Fibroblast of lung (primary cell): ENCODE measurements around the gene TBC1D5. TPM values are rescaled to one million over a fixed set of nuclear protein-coding genes. Genes with fewer than 3 reads are reported as not detected.
"Not testable (repeated sequence)": the region's sequence is repeated elsewhere in the genome, so short reads cannot be mapped to it uniquely, and the experiment has no call there.

Experiments used
- DNase-seq, 2 donors: peaks; one replicate each; pipeline versions ENCODE4 v3.0.0 to v3.0.0-alpha.2; 2010; ENCODE audit warnings: low read depth in 2 of 2
- H2AFZ ChIP-seq: 2 replicates; pipeline ENCODE4 v1.5.1; 2012; ENCODE audit warnings: low read length, control low read depth, inconsistent platforms
- H3K27ac ChIP-seq: 2 replicates; pipeline ENCODE4 v1.5.1; 2011; ENCODE audit warnings: low read length, control low read depth; ENCODE audit not compliant: insufficient read depth
- H3K27me3 ChIP-seq: 2 replicates; pipeline ENCODE4 v1.5.1; 2011; ENCODE audit warnings: mild to moderate bottlenecking, low read length; ENCODE audit not compliant: control insufficient read depth, insufficient read depth
- H3K36me3 ChIP-seq: 2 replicates; pipeline ENCODE4 v1.5.1; 2011; ENCODE audit warnings: low read length; ENCODE audit not compliant: control insufficient read depth, insufficient read depth
- H3K4me1 ChIP-seq: 2 replicates; pipeline ENCODE4 v1.5.1; 2011; ENCODE audit warnings: low read length; ENCODE audit not compliant: control insufficient read depth, insufficient read depth; ENCODE audit errors: extremely low read depth
- H3K4me2 ChIP-seq: 2 replicates; pipeline ENCODE4 v1.5.1; 2011; ENCODE audit warnings: low read length, control low read depth; ENCODE audit not compliant: insufficient read depth; ENCODE audit errors: extremely low read depth
- H3K4me3 ChIP-seq, 4 experiments: fragments of 200-600 bp in 1 of 4; sonication (generic) in 1 of 4; replicated peaks in 1 of 4; 2 replicates each; pipeline ENCODE4 v1.5.1; 2011 to 2016; ENCODE audit warnings: low read length in 4 of 4, low read depth in 3 of 4, mild to moderate bottlenecking in 3 of 4, control low read depth in 2 of 4, inconsistent platforms in 1 of 4, mixed read lengths in 1 of 4; ENCODE audit not compliant: insufficient read depth in 1 of 4; ENCODE audit errors: control extremely low read depth in 1 of 4
- H3K79me2 ChIP-seq: 2 replicates; pipeline ENCODE4 v1.5.1; 2012; ENCODE audit warnings: mild to moderate bottlenecking, low read length, inconsistent platforms; ENCODE audit not compliant: control insufficient read depth, insufficient read depth
- H3K9ac ChIP-seq: 2 replicates; pipeline ENCODE4 v1.5.1; 2011; ENCODE audit warnings: mild to moderate bottlenecking, low read length, control low read depth; ENCODE audit not compliant: insufficient read depth
- H3K9me3 ChIP-seq: 2 replicates; pipeline ENCODE4 v1.5.1; 2012; ENCODE audit warnings: low read depth, low read length; ENCODE audit not compliant: control insufficient read depth, insufficient read depth
- H4K20me1 ChIP-seq: 2 replicates; pipeline ENCODE4 v1.5.1; 2011; ENCODE audit warnings: low read length; ENCODE audit not compliant: control insufficient read depth, insufficient read depth; ENCODE audit errors: extremely low read depth
- EZH2 ChIP-seq: IDR thresholded peaks from 2 replicates; pipeline ENCODE4 v1.5.1; 2012; ENCODE audit warnings: low read length, control low read depth, mild to moderate bottlenecking; ENCODE audit errors: missing control alignments
- polyA plus RNA-seq, 2 donors: library from polyadenylated mRNA; depleted of rRNA in 1 of 2; stranded (reverse) in 1 of 2; unstranded in 1 of 2; fragments of >200 nt; gene quantifications; 2 replicates each; pipeline ENCODE4 v1.2.1, GENCODE V29; 2011 to 2012; ENCODE audit warnings: missing spikeins in 1 of 2
- total RNA-seq: library from RNA; depleted of rRNA; stranded (reverse); fragments of >200 nt; gene quantifications from 2 replicates; pipeline ENCODE4 v1.2.1, GENCODE V29; 2014
- TF ChIP-seq, protein P1 (sequence below), 2 donors: IDR thresholded peaks in 1 of 2; conservative IDR thresholded peaks in 1 of 2; 1 replicate in 1 of 2; 2 replicates in 1 of 2; pipeline ENCODE4 v1.5.1; 2011 to 2012; ENCODE audit warnings: low read length in 2 of 2, control low read depth in 1 of 2, inconsistent platforms in 1 of 2, low read depth in 1 of 2, mild to moderate bottlenecking in 1 of 2

The TBC1D5 gene
- total and polyA plus RNA-seq, 2 donors (not counting 1 experiment from before 2014, with no cell fraction given): 43.6 to 129 TPM

GRCh38 chr3:17693670-17693999 is 48.8 kb downstream of the TBC1D5 start:
- not testable (repeated sequence) for H3K4me3 ChIP-seq, DNase-seq, H3K79me2 ChIP-seq, H4K20me1 ChIP-seq, H3K27ac ChIP-seq, H3K9me3 ChIP-seq, H3K27me3 ChIP-seq, H2AFZ ChIP-seq, H3K36me3 ChIP-seq, H3K4me2 ChIP-seq, H3K9ac ChIP-seq, H3K4me1 ChIP-seq

GRCh38 chr3:17692846-17693669 is 49.4 kb downstream of the TBC1D5 start:
- H3K79me2 ChIP-seq, H3K9ac ChIP-seq, H3K27me3 ChIP-seq, H3K4me2 ChIP-seq, H2AFZ ChIP-seq, H3K4me3 ChIP-seq, H4K20me1 ChIP-seq, H3K27ac ChIP-seq, DNase-seq, H3K36me3 ChIP-seq, H3K9me3 ChIP-seq, H3K4me1 ChIP-seq: not testable (repeated sequence)

GRCh38 chr3:17687566-17687965 is 54.9 kb downstream of the TBC1D5 start:
- Histone ChIP-seq H3K79me2 (no peaks in the 10 kb centered on the region), H4K20me1 (no peaks in the 10 kb centered on the region), H3K36me3 (no peaks in the 10 kb centered on the region), H3K9me3 (no peaks in the 10 kb centered on the region), H3K27me3 (no peaks in the 10 kb centered on the region), H3K27ac (no peak overlapping the region), H3K4me1 (no peaks in the 10 kb centered on the region), H3K4me2 (no peak overlapping the region), H3K4me3 (no peak overlapping the region), H3K9ac (no peak overlapping the region), H2AFZ (no peak overlapping the region)
- TF ChIP-seq, protein P1, sequence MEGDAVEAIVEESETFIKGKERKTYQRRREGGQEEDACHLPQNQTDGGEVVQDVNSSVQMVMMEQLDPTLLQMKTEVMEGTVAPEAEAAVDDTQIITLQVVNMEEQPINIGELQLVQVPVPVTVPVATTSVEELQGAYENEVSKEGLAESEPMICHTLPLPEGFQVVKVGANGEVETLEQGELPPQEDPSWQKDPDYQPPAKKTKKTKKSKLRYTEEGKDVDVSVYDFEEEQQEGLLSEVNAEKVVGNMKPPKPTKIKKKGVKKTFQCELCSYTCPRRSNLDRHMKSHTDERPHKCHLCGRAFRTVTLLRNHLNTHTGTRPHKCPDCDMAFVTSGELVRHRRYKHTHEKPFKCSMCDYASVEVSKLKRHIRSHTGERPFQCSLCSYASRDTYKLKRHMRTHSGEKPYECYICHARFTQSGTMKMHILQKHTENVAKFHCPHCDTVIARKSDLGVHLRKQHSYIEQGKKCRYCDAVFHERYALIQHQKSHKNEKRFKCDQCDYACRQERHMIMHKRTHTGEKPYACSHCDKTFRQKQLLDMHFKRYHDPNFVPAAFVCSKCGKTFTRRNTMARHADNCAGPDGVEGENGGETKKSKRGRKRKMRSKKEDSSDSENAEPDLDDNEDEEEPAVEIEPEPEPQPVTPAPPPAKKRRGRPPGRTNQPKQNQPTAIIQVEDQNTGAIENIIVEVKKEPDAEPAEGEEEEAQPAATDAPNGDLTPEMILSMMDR (conservative IDR thresholded peaks at IDR 0.05 in 1 of 2, IDR thresholded peaks at IDR 0.05 in 1 of 2; ENCODE audit: low read depth in 1 of 2, low read length in 2 of 2): no peak
- no peak for DNase-seq

GRCh38 chr3:17686613-17687012 is 55.8 kb downstream of the TBC1D5 start:
- Histone ChIP-seq H3K79me2 (no peaks in the 10 kb centered on the region), H3K36me3 (no peaks in the 10 kb centered on the region), H3K4me2 (no peak overlapping the region), H3K9me3 (no peaks in the 10 kb centered on the region), H2AFZ (no peak overlapping the region), H3K27me3 (no peaks in the 10 kb centered on the region), H3K4me1 (no peaks in the 10 kb centered on the region), H3K27ac (no peak overlapping the region), H3K4me3 (no peak overlapping the region), H4K20me1 (no peaks in the 10 kb centered on the region), H3K9ac (no peak overlapping the region)
- TF ChIP-seq EZH2: no peak
- TF ChIP-seq, protein P1 (conservative IDR thresholded peaks at IDR 0.05 in 1 of 2, IDR thresholded peaks at IDR 0.05 in 1 of 2; ENCODE audit: low read depth in 1 of 2, low read length in 2 of 2): no peak
- peak in 1 of 2 donors; percentile 15 for DNase-seq
